MM.1S (cell line): ENCODE measurements around the gene CD200R1.

Experiments used
- DNase-seq: peaks from one replicate; pipeline ENCODE4 v3.0.0-alpha.2; 2015
- H2AFZ ChIP-seq: fragments of 300-600 bp; sonication (generic); 2 replicates; pipeline ENCODE4 v1.6.0; 2016; ENCODE audit warnings: antibody characterized with exemption, low read length
- H3F3A ChIP-seq: fragments of 300-600 bp; sonication (generic); 2 replicates; pipeline ENCODE4 v1.6.1; 2016; ENCODE audit warnings: mild to moderate bottlenecking, antibody characterized with exemption, low read length, moderate library complexity, mixed read lengths; ENCODE audit not compliant: insufficient read depth
- H3K27ac ChIP-seq: fragments of 300-600 bp; sonication (generic); 2 replicates; pipeline ENCODE4 v1.5.1; 2016; ENCODE audit warnings: mild to moderate bottlenecking, low read length
- H3K27me3 ChIP-seq: fragments of 300-600 bp; sonication (generic); replicated peaks from 2 replicates; pipeline ENCODE4 v1.6.0; 2016; ENCODE audit warnings: low read length; ENCODE audit not compliant: insufficient read depth
- H3K36me3 ChIP-seq: fragments of 300-600 bp; sonication (generic); replicated peaks from 2 replicates; pipeline ENCODE4 v1.6.1; 2016; ENCODE audit warnings: mild to moderate bottlenecking, low read length, mixed read lengths; ENCODE audit not compliant: insufficient read depth
- H3K4me1 ChIP-seq: fragments of 300-600 bp; sonication (generic); 2 replicates; pipeline ENCODE4 v1.6.1; 2016; ENCODE audit warnings: low read length, mixed read lengths
- H3K4me2 ChIP-seq: fragments of 300-600 bp; sonication (generic); 2 replicates; pipeline ENCODE4 v1.6.0; 2016; ENCODE audit warnings: low read depth, low read length
- H3K4me3 ChIP-seq: fragments of 300-600 bp; sonication (generic); 2 replicates; pipeline ENCODE4 v1.5.1; 2016; ENCODE audit warnings: low read length, mixed read lengths
- H3K79me2 ChIP-seq: fragments of 300-600 bp; sonication (generic); 2 replicates; pipeline ENCODE4 v1.6.1; 2016; ENCODE audit warnings: mixed run types, low read length, mixed read lengths
- H3K9ac ChIP-seq: fragments of 300-600 bp; sonication (generic); 2 replicates; pipeline ENCODE4 v1.6.1; 2016; ENCODE audit warnings: low read length, mixed read lengths
- H3K9me2 ChIP-seq: fragments of 300-600 bp; sonication (generic); replicated peaks from 2 replicates; pipeline ENCODE4 v1.6.1; 2016; ENCODE audit warnings: mild to moderate bottlenecking, low read length, mixed read lengths; ENCODE audit not compliant: insufficient read depth
- H3K9me3 ChIP-seq: fragments of 300-600 bp; sonication (generic); replicated peaks from 2 replicates; pipeline ENCODE4 v1.6.1; 2016; ENCODE audit warnings: mild to moderate bottlenecking, low read length, mixed read lengths; ENCODE audit not compliant: insufficient read depth
- H4K20me1 ChIP-seq: fragments of 300-600 bp; sonication (generic); 2 replicates; pipeline ENCODE4 v1.6.1; 2016; ENCODE audit warnings: mild to moderate bottlenecking, low read length, moderate library complexity, mixed read lengths; ENCODE audit not compliant: insufficient read depth
- EZH2 ChIP-seq: fragments of 300-600 bp; sonication (generic); optimal IDR thresholded peaks from 2 replicates; pipeline ENCODE3; 2017; ENCODE audit warnings: low read depth, mild to moderate bottlenecking, antibody characterized with exemption, low read length, mixed read lengths
- EZH2phosphoT487 ChIP-seq: fragments of 300-600 bp; sonication (generic); IDR thresholded peaks from 2 replicates; pipeline ENCODE4 v1.6.1; 2018; ENCODE audit warnings: antibody characterized with exemption, low read length
- TF ChIP-seq, protein P1 (sequence below): fragments of 300-600 bp; sonication (generic); IDR thresholded peaks from 2 replicates; pipeline ENCODE4 v1.5.1; 2016; ENCODE audit warnings: antibody characterized with exemption, low read length, mixed read lengths

Gene CD200R1

DNA sequence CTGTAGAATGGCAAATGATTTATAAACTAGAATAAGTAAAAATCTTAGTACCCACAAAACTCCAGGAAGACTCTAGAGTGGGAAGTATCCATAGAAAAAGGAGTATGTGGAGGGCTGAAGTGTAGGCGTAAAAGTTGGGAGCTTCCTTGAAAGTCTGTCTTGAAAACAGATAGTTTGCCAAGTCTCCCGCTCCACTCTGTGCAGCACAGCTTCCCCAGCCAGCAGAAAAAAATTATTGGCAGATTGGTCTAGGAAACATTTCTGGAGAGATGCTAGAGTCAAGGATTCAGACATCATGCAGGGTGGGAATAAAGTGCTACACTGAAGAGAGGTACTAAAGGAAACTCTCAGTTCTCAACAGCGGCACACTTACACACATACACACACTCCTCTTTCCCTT is 74.8 kb downstream of the CD200R1 start:
- H3F3A ChIP-seq: no peaks in the 10 kb centered on the region
- H3K4me1 ChIP-seq: no peaks in the 10 kb centered on the region
- no peaks in the 10 kb centered on the region for H3K36me3 ChIP-seq
- DNase-seq: no peak
- H3K9ac ChIP-seq: no peak overlapping the region
- H3K4me3 ChIP-seq: no peak overlapping the region
- no peaks in the 10 kb centered on the region for H4K20me1 ChIP-seq
- no peak overlapping the region for H3K27ac ChIP-seq
- TF ChIP-seq, protein P1, sequence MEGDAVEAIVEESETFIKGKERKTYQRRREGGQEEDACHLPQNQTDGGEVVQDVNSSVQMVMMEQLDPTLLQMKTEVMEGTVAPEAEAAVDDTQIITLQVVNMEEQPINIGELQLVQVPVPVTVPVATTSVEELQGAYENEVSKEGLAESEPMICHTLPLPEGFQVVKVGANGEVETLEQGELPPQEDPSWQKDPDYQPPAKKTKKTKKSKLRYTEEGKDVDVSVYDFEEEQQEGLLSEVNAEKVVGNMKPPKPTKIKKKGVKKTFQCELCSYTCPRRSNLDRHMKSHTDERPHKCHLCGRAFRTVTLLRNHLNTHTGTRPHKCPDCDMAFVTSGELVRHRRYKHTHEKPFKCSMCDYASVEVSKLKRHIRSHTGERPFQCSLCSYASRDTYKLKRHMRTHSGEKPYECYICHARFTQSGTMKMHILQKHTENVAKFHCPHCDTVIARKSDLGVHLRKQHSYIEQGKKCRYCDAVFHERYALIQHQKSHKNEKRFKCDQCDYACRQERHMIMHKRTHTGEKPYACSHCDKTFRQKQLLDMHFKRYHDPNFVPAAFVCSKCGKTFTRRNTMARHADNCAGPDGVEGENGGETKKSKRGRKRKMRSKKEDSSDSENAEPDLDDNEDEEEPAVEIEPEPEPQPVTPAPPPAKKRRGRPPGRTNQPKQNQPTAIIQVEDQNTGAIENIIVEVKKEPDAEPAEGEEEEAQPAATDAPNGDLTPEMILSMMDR: no peak
- TF ChIP-seq EZH2phosphoT487: no peak
- TF ChIP-seq EZH2: no peak
- H3K9me3 ChIP-seq: no peaks in the 10 kb centered on the region
- no peaks in the 10 kb centered on the region for H3K79me2 ChIP-seq
- no peak overlapping the region for H2AFZ ChIP-seq
- H3K4me2 ChIP-seq: no peak overlapping the region
- H3K27me3 ChIP-seq: no peaks in the 10 kb centered on the region
- H3K9me2 ChIP-seq: no peaks in the 10 kb centered on the region

DNA sequence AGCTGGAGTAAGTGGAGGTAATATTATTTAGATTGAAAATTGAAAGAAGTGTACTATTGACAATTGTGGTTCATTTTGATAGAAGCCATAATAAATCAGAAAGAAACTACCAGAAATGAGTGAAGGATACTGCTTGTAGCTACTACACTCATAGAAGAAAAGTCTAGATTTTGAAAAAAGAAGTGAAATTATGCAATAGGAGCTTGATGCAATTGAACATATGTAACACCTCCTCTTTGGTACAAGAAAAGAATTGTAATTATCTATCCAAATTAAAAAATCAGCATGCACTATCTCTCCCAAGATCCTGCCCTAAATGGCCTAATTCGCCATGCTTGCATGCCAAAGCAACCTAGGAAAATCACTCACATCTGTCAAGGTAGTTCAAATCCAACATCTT is 77.1 kb downstream of the CD200R1 start:
- Histone ChIP-seq H3K9me2 (no peaks in the 10 kb centered on the region), H3K4me3 (no peak overlapping the region), H3F3A (no peaks in the 10 kb centered on the region), H3K4me1 (no peaks in the 10 kb centered on the region), H3K4me2 (no peak overlapping the region), H3K79me2 (no peaks in the 10 kb centered on the region), H3K9ac (no peak overlapping the region), H4K20me1 (no peaks in the 10 kb centered on the region), H3K27ac (no peak overlapping the region), H3K9me3 (no peaks in the 10 kb centered on the region), H3K36me3 (no peaks in the 10 kb centered on the region), H2AFZ (no peak overlapping the region), H3K27me3 (no peaks in the 10 kb centered on the region)
- TF ChIP-seq EZH2phosphoT487: no peak
- no peak for TF ChIP-seq EZH2
- TF ChIP-seq, protein P1: no peak
- no peak for DNase-seq

DNA sequence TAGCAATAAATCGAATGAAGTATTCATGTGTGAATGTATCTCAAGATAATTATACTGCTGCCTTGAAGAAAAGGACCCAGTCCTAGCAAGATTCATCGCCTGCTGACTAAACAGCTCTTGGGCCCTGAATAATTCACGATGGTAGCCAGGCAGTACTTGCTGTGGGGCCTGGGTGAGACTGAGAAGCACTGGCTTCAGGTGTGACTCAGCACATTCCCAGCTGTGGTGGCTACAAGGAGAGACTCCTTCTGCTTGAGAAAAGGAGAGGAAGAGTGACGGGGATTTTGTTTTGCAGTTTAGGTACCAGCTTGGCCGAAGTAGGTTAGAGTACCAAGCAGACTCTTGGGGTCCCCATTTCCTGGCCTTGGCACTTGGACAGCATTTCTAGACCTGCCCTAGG is 80.6 kb downstream of the CD200R1 start:
- Histone ChIP-seq H3K27me3 (no peaks in the 10 kb centered on the region), H3F3A (no peaks in the 10 kb centered on the region), H3K9me3 (no peaks in the 10 kb centered on the region), H3K4me2 (no peak overlapping the region), H3K36me3 (no peaks in the 10 kb centered on the region), H3K4me3 (no peak overlapping the region), H2AFZ (no peak overlapping the region), H3K4me1 (no peaks in the 10 kb centered on the region), H3K9ac (no peak overlapping the region), H3K79me2 (no peaks in the 10 kb centered on the region), H3K27ac (no peak overlapping the region), H3K9me2 (no peaks in the 10 kb centered on the region), H4K20me1 (no peaks in the 10 kb centered on the region)
- no peak for TF ChIP-seq EZH2phosphoT487
- no peak for DNase-seq

DNA sequence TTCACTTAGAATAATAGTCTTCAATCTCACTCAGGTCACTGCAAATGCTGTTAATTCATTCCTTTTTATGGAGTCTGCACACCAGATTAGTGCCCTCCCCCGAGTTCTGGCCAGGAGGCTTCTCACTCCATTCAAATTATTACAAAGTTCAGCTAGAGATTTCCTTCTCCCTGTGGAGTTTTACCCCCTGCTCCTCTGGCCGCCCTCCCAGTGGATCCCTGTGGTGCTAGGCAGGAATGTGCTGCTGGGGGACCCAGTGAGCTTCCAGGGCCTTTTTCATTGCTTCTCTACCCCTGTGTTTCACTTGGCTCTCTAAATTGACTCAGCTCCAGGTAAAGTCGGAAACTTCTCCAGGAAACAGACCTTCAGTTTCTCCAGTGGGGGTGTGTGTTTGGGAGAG is 85.5 kb downstream of the CD200R1 start:
- H3K9me2 ChIP-seq: no peaks in the 10 kb centered on the region
- no peaks in the 10 kb centered on the region for H4K20me1 ChIP-seq
- no peak overlapping the region for H3K4me2 ChIP-seq
- no peak overlapping the region for H2AFZ ChIP-seq
- DNase-seq: no peak
- H3K36me3 ChIP-seq: no peaks in the 10 kb centered on the region
- H3K4me1 ChIP-seq: no peaks in the 10 kb centered on the region
- H3K27me3 ChIP-seq: no peaks in the 10 kb centered on the region
- H3K9me3 ChIP-seq: no peaks in the 10 kb centered on the region
- TF ChIP-seq EZH2: no peak
- TF ChIP-seq EZH2phosphoT487: no peak
- TF ChIP-seq, protein P1: no peak
- no peak overlapping the region for H3K4me3 ChIP-seq
- no peaks in the 10 kb centered on the region for H3F3A ChIP-seq
- no peak overlapping the region for H3K9ac ChIP-seq
- no peaks in the 10 kb centered on the region for H3K79me2 ChIP-seq
- no peak overlapping the region for H3K27ac ChIP-seq
